Measurements from ENCODE around the gene DAB2IP. TPM values are rescaled to one million over a fixed set of nuclear protein-coding genes. Genes with fewer than 3 reads are reported as not detected.

Gene DAB2IP
- total RNA-seq, 2 donors from 2014 or later, result 127 to 128 TPM

GRCh38 chr9:121742923-121743322 lies 91.5 kb downstream of the DAB2IP start:
- intact Hi-C loops (cut with DNase I, micrococcal nuclease), result no loop called here
- ATAC-seq, result peak; percentile 6
- DNase-seq, result peak in 1 of 2 donors; percentile 37

GRCh38 chr9:121743441-121744001 lies 92.1 kb downstream of the DAB2IP start:
- intact Hi-C loops (cut with DNase I, micrococcal nuclease), result no loop called here
- ATAC-seq (peak; percentile 84), DNase-seq (peak; percentile 80 to 89)

GRCh38 chr9:121744002-121744686 lies 92.7 kb downstream of the DAB2IP start:
- DNase-seq (peak; percentile 68 to 73), ATAC-seq (peak; percentile 66)
- intact Hi-C loops (cut with DNase I, micrococcal nuclease), result no loop called here

GRCh38 chr9:121744687-121745395 lies 93.4 kb downstream of the DAB2IP start:
- DNase-seq (no peak), ATAC-seq (peak; percentile 8)
- intact Hi-C loops (cut with DNase I, micrococcal nuclease), result no loop called here

- no peak for ATAC-seq
These were observed 93.9 kb downstream of the DAB2IP start for GRCh38 chr9:121745396-121745695.

GRCh38 chr9:121746411-121746810 lies 95.0 kb downstream of the DAB2IP start:
- intact Hi-C loops (cut with DNase I, micrococcal nuclease), result no loop called here
- DNase-seq, result no peak
- no peak for ATAC-seq

More at GRCh38 chr9:121745396-121745695, 93.9 kb downstream of the DAB2IP start:
- DNase-seq, result no peak
- intact Hi-C loops (cut with DNase I, micrococcal nuclease), result no loop called here

- DNase-seq (no peak), ATAC-seq (no peak)
- intact Hi-C loops (cut with DNase I, micrococcal nuclease), result no loop called here
These were observed 95.4 kb downstream of the DAB2IP start for GRCh38 chr9:121746866-121747265.

- DNase-seq (no peak), ATAC-seq (no peak)
- intact Hi-C loops (cut with DNase I, micrococcal nuclease), result no loop called here
These were observed 96.6 kb downstream of the DAB2IP start for GRCh38 chr9:121748074-121748473.

GRCh38 chr9:121748727-121749423 lies 97.4 kb downstream of the DAB2IP start:
- intact Hi-C loops (cut with DNase I, micrococcal nuclease), result no loop called here
- DNase-seq (no peak), ATAC-seq (no peak)

- ATAC-seq (no peak), DNase-seq (no peak)
- intact Hi-C loops (cut with DNase I, micrococcal nuclease), result no loop called here
These were observed 98.2 kb downstream of the DAB2IP start for GRCh38 chr9:121749614-121750013.

- DNase-seq (no peak), ATAC-seq (peak; percentile 16)
- intact Hi-C loops (cut with DNase I, micrococcal nuclease), result no loop called here
These were observed 98.9 kb downstream of the DAB2IP start for GRCh38 chr9:121750259-121750714.

GRCh38 chr9:121750715-121751623 lies 99.5 kb downstream of the DAB2IP start:
- DNase-seq, result no peak
- intact Hi-C loops (cut with DNase I, micrococcal nuclease), result no loop called here
- peak; percentile 58 for ATAC-seq

- no peak for ATAC-seq
- intact Hi-C loops (cut with DNase I, micrococcal nuclease), result no loop called here
- DNase-seq, result no peak
These were observed 100.4 kb downstream of the DAB2IP start for GRCh38 chr9:121751686-121752445.

- ATAC-seq (no peak), DNase-seq (no peak)
- intact Hi-C loops (cut with DNase I, micrococcal nuclease), result no loop called here
These were observed 101.5 kb downstream of the DAB2IP start for GRCh38 chr9:121752929-121753328.

GRCh38 chr9:121753802-121754654 lies 102.6 kb downstream of the DAB2IP start:
- no peak for DNase-seq
- ATAC-seq, result no peak
- intact Hi-C loops (cut with DNase I, micrococcal nuclease), result no loop called here

GRCh38 chr9:121754655-121755436 lies 103.4 kb downstream of the DAB2IP start:
- DNase-seq, result no peak
- ATAC-seq, result no peak
- intact Hi-C loops (cut with DNase I, micrococcal nuclease), result no loop called here
